IMR-90 (cell line): ENCODE measurements around the gene LRRC8C. TPM values are rescaled to one million over a fixed set of nuclear protein-coding genes. Genes with fewer than 3 reads are reported as not detected.

Source experiments
- ATAC-seq: fragments of 200-7000 bp; cut with Tn5 transposase; 2 replicates; pipeline ENCODE4 v1.9.1; 2020; ENCODE audit warnings: low read depth, mild to moderate bottlenecking, moderate library complexity
- BruUV-seq: library from RNA; stranded (reverse); fragments of 400-500 nt; replicated peaks from 2 replicates; lab custom pipeline; 2021; lab: Mats Ljungman, UMichigan
- CTCF ChIA-PET: fragments of 300-600 bp; formaldehyde crosslinking; extraction: SDS; loops from one replicate; lab custom pipeline; 2021; ENCODE audit warnings: antibody characterized with exemption; lab: Yijun Ruan, JAX
- POLR2A ChIA-PET: fragments of 300-600 bp; sonication (Branson Sonifier 250); formaldehyde crosslinking; loops from one replicate; lab custom pipeline; 2022; ENCODE audit warnings: antibody characterized with exemption; ENCODE audit not compliant: unreplicated experiment; lab: Charles Lee
- DNase-seq: peaks from one replicate; pipeline ENCODE4 v3.0.0; 2013
- H2AFZ ChIP-seq: replicated peaks from 2 replicates; pipeline ENCODE3; 2013; ENCODE audit warnings: low read length, mild to moderate bottlenecking; ENCODE audit not compliant: poor library complexity
- H2AK5ac ChIP-seq: 2 replicates; pipeline ENCODE4 v1.6.1; 2013; ENCODE audit warnings: low read depth, low read length, inconsistent platforms
- H2AK9ac ChIP-seq: replicated peaks from 2 replicates; pipeline ENCODE3; 2013; ENCODE audit warnings: mild to moderate bottlenecking, low read depth, low read length, moderate library complexity; ENCODE audit not compliant: poor library complexity
- H2BK120ac ChIP-seq: 2 replicates; pipeline ENCODE4 v1.6.1; 2013; ENCODE audit warnings: low read depth, low read length, inconsistent platforms
- H2BK15ac ChIP-seq: 3 replicates; pipeline ENCODE4 v1.6.1; 2013; ENCODE audit warnings: low read depth, low read length, inconsistent platforms
- H2BK20ac ChIP-seq: 2 replicates; pipeline ENCODE4 v1.6.1; 2013; ENCODE audit warnings: low read depth, mild to moderate bottlenecking, inconsistent platforms, low read length, moderate library complexity
- H2BK5ac ChIP-seq: 2 replicates; pipeline ENCODE4 v1.6.1; 2013; ENCODE audit warnings: mild to moderate bottlenecking, low read depth, low read length, inconsistent platforms; ENCODE audit not compliant: poor library complexity, severe bottlenecking
- H3K14ac ChIP-seq: replicated peaks from 2 replicates; pipeline ENCODE4 v1.6.1; 2013; ENCODE audit warnings: low read depth, low read length, inconsistent platforms
- H3K18ac ChIP-seq: 2 replicates; pipeline ENCODE4 v1.6.1; 2013; ENCODE audit warnings: low read depth, low read length, control low read depth
- H3K23ac ChIP-seq: 2 replicates; pipeline ENCODE4 v1.6.1; 2013; ENCODE audit warnings: low read depth, low read length, inconsistent platforms
- H3K27ac ChIP-seq: 2 replicates; pipeline ENCODE4 v1.5.1; 2013; ENCODE audit warnings: mild to moderate bottlenecking, control low read depth, low read length; ENCODE audit not compliant: insufficient read depth
- H3K27me3 ChIP-seq: 2 replicates; pipeline ENCODE4 v1.6.1; 2013; ENCODE audit warnings: low read length; ENCODE audit not compliant: control insufficient read depth, insufficient read depth
- H3K36me3 ChIP-seq: 2 replicates; pipeline ENCODE4 v1.6.1; 2013; ENCODE audit warnings: low read length, mixed read lengths; ENCODE audit not compliant: control insufficient read depth, insufficient read depth
- H3K4ac ChIP-seq: 2 replicates; pipeline ENCODE4 v1.6.1; 2013; ENCODE audit warnings: low read depth, low read length, inconsistent platforms
- H3K4me1 ChIP-seq: 2 replicates; pipeline ENCODE4 v1.6.1; 2013; ENCODE audit warnings: low read length, mixed read lengths; ENCODE audit not compliant: control insufficient read depth, insufficient read depth
- H3K4me2 ChIP-seq: 2 replicates; pipeline ENCODE4 v1.6.1; 2013; ENCODE audit warnings: low read depth, mild to moderate bottlenecking, control low read depth, low read length, moderate library complexity
- H3K4me3 ChIP-seq: 2 replicates; pipeline ENCODE4 v1.5.1; 2013; ENCODE audit warnings: low read depth, mild to moderate bottlenecking, control low read depth, low read length, moderate library complexity; ENCODE audit not compliant: insufficient read depth
- H3K56ac ChIP-seq: 2 replicates; pipeline ENCODE4 v1.6.1; 2013; ENCODE audit warnings: low read length, inconsistent platforms; ENCODE audit not compliant: insufficient read depth; ENCODE audit errors: extremely low read depth
- H3K79me1 ChIP-seq, 2 experiments: 2 replicates each; pipeline ENCODE4 v1.6.1; 2013; ENCODE audit warnings: low read length in 2 of 2, inconsistent platforms in 1 of 2, low read depth in 1 of 2
- H3K9ac ChIP-seq: 2 replicates; pipeline ENCODE4 v1.6.1; 2013; ENCODE audit warnings: low read depth, low read length, control low read depth
- H3K9me1 ChIP-seq: 2 replicates; pipeline ENCODE4 v1.6.1; 2013; ENCODE audit warnings: low read length, inconsistent platforms; ENCODE audit not compliant: insufficient read depth
- H3K9me3 ChIP-seq: 2 replicates; pipeline ENCODE4 v1.6.1; 2013; ENCODE audit warnings: low read length; ENCODE audit not compliant: control insufficient read depth, insufficient read depth
- H4K20me1 ChIP-seq: 2 replicates; pipeline ENCODE4 v1.6.1; 2013; ENCODE audit warnings: low read length, inconsistent platforms; ENCODE audit not compliant: insufficient read depth
- H4K5ac ChIP-seq: 2 replicates; pipeline ENCODE4 v1.6.1; 2013; ENCODE audit warnings: mild to moderate bottlenecking, low read depth, low read length, control low read depth
- H4K8ac ChIP-seq, 2 experiments: 2 replicates each; pipeline ENCODE4 v1.6.1; 2013; ENCODE audit warnings: low read depth in 2 of 2, low read length in 2 of 2, control low read depth in 1 of 2, inconsistent platforms in 1 of 2
- H4K91ac ChIP-seq: 2 replicates; pipeline ENCODE4 v1.6.1; 2013; ENCODE audit warnings: low read depth, low read length, inconsistent platforms; ENCODE audit not compliant: insufficient read depth
- CEBPB ChIP-seq: IDR thresholded peaks from 2 replicates; pipeline ENCODE4 v1.6.1; 2012; ENCODE audit warnings: low read depth, low read length, improper control_type of control experiment
- ELK1 ChIP-seq: fragments of 150-350 bp; IDR thresholded peaks from 2 replicates; pipeline ENCODE4 v1.6.1; 2016; ENCODE audit warnings: low read depth, mild to moderate bottlenecking, low read length, moderate library complexity, borderline replicate concordance
- FOS ChIP-seq: fragments of 150-350 bp; IDR thresholded peaks from 2 replicates; pipeline ENCODE4 v1.6.1; 2016; ENCODE audit warnings: low read depth, low read length
- MAFK ChIP-seq: IDR thresholded peaks from 2 replicates; pipeline ENCODE4 v1.6.1; 2012; ENCODE audit warnings: low read depth, low read length, improper control_type of control experiment
- MAZ ChIP-seq: IDR thresholded peaks from 2 replicates; pipeline ENCODE4 v1.6.1; 2012; ENCODE audit warnings: low read depth, mild to moderate bottlenecking, low read length, improper control_type of control experiment, moderate library complexity, borderline replicate concordance
- RCOR1 ChIP-seq: IDR thresholded peaks from 2 replicates; pipeline ENCODE4 v1.6.1; 2012; ENCODE audit warnings: mild to moderate bottlenecking, low read length, improper control_type of control experiment; ENCODE audit not compliant: insufficient replicate concordance
- SMC3 ChIP-seq: fragments of 150-350 bp; IDR thresholded peaks from 2 replicates; pipeline ENCODE4 v1.6.1; 2016; ENCODE audit warnings: low read depth, mild to moderate bottlenecking, antibody characterized with exemption, low read length, moderate library complexity
- WGBS, 2 experiments: methylation state at CpG; one replicate each; pipeline versions ENCODE4 v1.1.5 to v1.1.7; 2013; ENCODE audit warnings: missing lambda C conversion rate in 2 of 2; ENCODE audit not compliant: insufficient read length in 1 of 2; ENCODE audit errors: extremely low coverage in 2 of 2; 5-methylcytosine and 5-hydroxymethylcytosine counted together
- dilution Hi-C: fragments of 300-500 bp; cut with HindIII; formaldehyde crosslinking; loops from one replicate; pipeline ENCODE4 v1.14.3; 2018; ENCODE audit warnings: low sequenced_read_pairs; ENCODE audit not compliant: unreplicated experiment
- in situ Hi-C: fragments of 300-500 bp; cut with MboI; formaldehyde crosslinking; loops from 3 replicates; pipeline ENCODE4 v1.14.3; 2019; ENCODE audit warnings: low sequenced_read_pairs, inconsistent platforms, mixed read lengths
- intact Hi-C: fragments of 100-400 bp; cut with micrococcal nuclease; formaldehyde crosslinking; loops from 2 replicates; pipeline ENCODE4 v1.10.0; 2022
- polyA plus RNA-seq, 3 experiments: library from polyadenylated mRNA; depleted of rRNA; stranded (reverse); fragments of >200 nt; gene quantifications; 2 replicates each; pipeline ENCODE4 v1.2.3, GENCODE V29; 2012; ENCODE audit warnings: low replicate concordance in 1 of 3
- total RNA-seq: library from RNA; depleted of rRNA; stranded (reverse); fragments of >200 nt; gene quantifications from 2 replicates; pipeline ENCODE4 v1.2.3, GENCODE V29; 2012
- TF ChIP-seq, protein P1 (sequence below): conservative IDR thresholded peaks from 2 replicates; pipeline ENCODE4 v1.5.1; 2012; ENCODE audit warnings: mild to moderate bottlenecking, low read depth, low read length, improper control_type of control experiment
- TF ChIP-seq, protein P2 (sequence below): fragments of 150-350 bp; IDR thresholded peaks from 2 replicates; pipeline ENCODE4 v1.6.1; 2017; ENCODE audit warnings: mild to moderate bottlenecking, antibody characterized with exemption, low read length, low read depth

The LRRC8C gene
- total and polyA plus RNA-seq, 2 of the 4 experiments (the other 2 are of a cell fraction), result 6.5 to 12.9 TPM

- H3K4me1 ChIP-seq, result peaks cover 3% of the 10 kb centered on the region; the same call in 1 of the 2 replicates
- H4K20me1 ChIP-seq, result no peaks in the 10 kb centered on the region
- ATAC-seq (no peak), DNase-seq (no peak)
- no peak overlapping the region for H3K14ac ChIP-seq
- no peak overlapping the region for H2AK5ac ChIP-seq
- dilution Hi-C loops (no loop called here), in situ Hi-C loops (loop anchor here (5.0 to 10.0 kb wide), 2 partner anchors 127 to 365 kb away; partner anchors contain the start of gene ZNF326), intact Hi-C loops (loop anchor here (5.0 kb wide), 1 partner anchor 92 kb away; no protein-coding TSS in a partner anchor)
- H4K8ac ChIP-seq, result no peak overlapping the region
- no peaks in the 10 kb centered on the region for H3K9me1 ChIP-seq
- no peak overlapping the region for H3K9ac ChIP-seq
- no peak overlapping the region for H4K5ac ChIP-seq
- no peak overlapping the region for H2AFZ ChIP-seq
- H3K27me3 ChIP-seq, result no peaks in the 10 kb centered on the region
- H3K79me1 ChIP-seq, result peaks cover 3 to 16% of the 10 kb centered on the region in 2 experiments; a peak in 3 of 4 replicates
- H3K4me3 ChIP-seq, result no peak overlapping the region
- no peaks in the 10 kb centered on the region for H3K9me3 ChIP-seq
- H3K4ac ChIP-seq, result no peak overlapping the region
- H2BK20ac ChIP-seq, result no peak overlapping the region
- POLR2A ChIA-PET, result no interaction called here
- no TSS peak for BruUV-seq
- no peak overlapping the region for H2BK15ac ChIP-seq
- H2BK120ac ChIP-seq, result no peak overlapping the region
- H3K4me2 ChIP-seq, result no peak overlapping the region
- H3K56ac ChIP-seq, result no peak overlapping the region
- H3K18ac ChIP-seq, result no peak overlapping the region
- WGBS, 2 experiments, result no CpG with 5 or more reads among the region's 3 CpGs
- no peak overlapping the region for H2AK9ac ChIP-seq
- H4K91ac ChIP-seq, result no peak overlapping the region
- H2BK5ac ChIP-seq, result no peak overlapping the region
- no peak overlapping the region for H3K23ac ChIP-seq
- TF ChIP-seq SMC3 (no peak), MAZ (no peak), MAFK (no peak), RCOR1 (no peak), ELK1 (no peak), FOS (no peak), CEBPB (no peak)
- TF ChIP-seq, protein P1, sequence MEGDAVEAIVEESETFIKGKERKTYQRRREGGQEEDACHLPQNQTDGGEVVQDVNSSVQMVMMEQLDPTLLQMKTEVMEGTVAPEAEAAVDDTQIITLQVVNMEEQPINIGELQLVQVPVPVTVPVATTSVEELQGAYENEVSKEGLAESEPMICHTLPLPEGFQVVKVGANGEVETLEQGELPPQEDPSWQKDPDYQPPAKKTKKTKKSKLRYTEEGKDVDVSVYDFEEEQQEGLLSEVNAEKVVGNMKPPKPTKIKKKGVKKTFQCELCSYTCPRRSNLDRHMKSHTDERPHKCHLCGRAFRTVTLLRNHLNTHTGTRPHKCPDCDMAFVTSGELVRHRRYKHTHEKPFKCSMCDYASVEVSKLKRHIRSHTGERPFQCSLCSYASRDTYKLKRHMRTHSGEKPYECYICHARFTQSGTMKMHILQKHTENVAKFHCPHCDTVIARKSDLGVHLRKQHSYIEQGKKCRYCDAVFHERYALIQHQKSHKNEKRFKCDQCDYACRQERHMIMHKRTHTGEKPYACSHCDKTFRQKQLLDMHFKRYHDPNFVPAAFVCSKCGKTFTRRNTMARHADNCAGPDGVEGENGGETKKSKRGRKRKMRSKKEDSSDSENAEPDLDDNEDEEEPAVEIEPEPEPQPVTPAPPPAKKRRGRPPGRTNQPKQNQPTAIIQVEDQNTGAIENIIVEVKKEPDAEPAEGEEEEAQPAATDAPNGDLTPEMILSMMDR, result no peak
- TF ChIP-seq, protein P2, sequence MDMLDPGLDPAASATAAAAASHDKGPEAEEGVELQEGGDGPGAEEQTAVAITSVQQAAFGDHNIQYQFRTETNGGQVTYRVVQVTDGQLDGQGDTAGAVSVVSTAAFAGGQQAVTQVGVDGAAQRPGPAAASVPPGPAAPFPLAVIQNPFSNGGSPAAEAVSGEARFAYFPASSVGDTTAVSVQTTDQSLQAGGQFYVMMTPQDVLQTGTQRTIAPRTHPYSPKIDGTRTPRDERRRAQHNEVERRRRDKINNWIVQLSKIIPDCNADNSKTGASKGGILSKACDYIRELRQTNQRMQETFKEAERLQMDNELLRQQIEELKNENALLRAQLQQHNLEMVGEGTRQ, result no peak
- CTCF ChIA-PET, result interaction anchor here (0.8 to 4.2 kb wide), 3 partner anchors 35 to 316 kb away, joined by 3 to 35 read pairs (median 3); no protein-coding TSS in a partner anchor
- no peaks in the 10 kb centered on the region for H3K36me3 ChIP-seq
- H3K27ac ChIP-seq, result no peak overlapping the region
Observed at GRCh38 chr1:89630048-89630447, 2.9 kb upstream of the LRRC8C start.
